ENCODE results near the gene C11orf91.
A peak's percentile ranks its signal among the peaks of the same experiment; 100 is the strongest.

Gene C11orf91

GRCh38 chr11:33701302-33702230 is 940 bp upstream of the C11orf91 start:
- DNase-seq, result no peak
- in situ Hi-C loops (cut with MboI; ENCODE audit: low pct_unique_long_range_greater_than_20kb, low sequenced_read_pairs), result no loop called here

- in situ Hi-C loops (cut with MboI; ENCODE audit: low pct_unique_long_range_greater_than_20kb, low sequenced_read_pairs), result no loop called here
- DNase-seq, result no peak
These were observed 544 bp downstream of the C11orf91 start for GRCh38 chr11:33700063-33700501.

GRCh38 chr11:33699515-33700062 is 1.0 kb downstream of the C11orf91 start:
- DNase-seq, result no peak
- in situ Hi-C loops (cut with MboI; ENCODE audit: low pct_unique_long_range_greater_than_20kb, low sequenced_read_pairs), result loop anchor here (25.0 kb wide), 1 partner anchor 337 kb away; no protein-coding TSS in a partner anchor

GRCh38 chr11:33698921-33699320 is 1.7 kb downstream of the C11orf91 start:
- no peak for DNase-seq
- in situ Hi-C loops (cut with MboI; ENCODE audit: low pct_unique_long_range_greater_than_20kb, low sequenced_read_pairs), result loop anchor here (25.0 kb wide), 1 partner anchor 337 kb away; no protein-coding TSS in a partner anchor

- in situ Hi-C loops (cut with MboI; ENCODE audit: low pct_unique_long_range_greater_than_20kb, low sequenced_read_pairs), result loop anchor here (25.0 kb wide), 1 partner anchor 336 kb away; no protein-coding TSS in a partner anchor
- DNase-seq, result no peak
These were observed 2.6 kb downstream of the C11orf91 start for GRCh38 chr11:33697997-33698396.

GRCh38 chr11:33696931-33697638 is 3.5 kb downstream of the C11orf91 start:
- no peak for DNase-seq
- in situ Hi-C loops (cut with MboI; ENCODE audit: low pct_unique_long_range_greater_than_20kb, low sequenced_read_pairs), result loop anchor here (25.0 kb wide), 1 partner anchor 335 kb away; no protein-coding TSS in a partner anchor

- DNase-seq, result peak; percentile 32
- in situ Hi-C loops (cut with MboI; ENCODE audit: low pct_unique_long_range_greater_than_20kb, low sequenced_read_pairs), result loop anchor here (25.0 kb wide), 1 partner anchor 334 kb away; no protein-coding TSS in a partner anchor
These were observed 4.2 kb downstream of the C11orf91 start for GRCh38 chr11:33696411-33696810.

GRCh38 chr11:33695051-33695566 is 5.5 kb downstream of the C11orf91 start:
- DNase-seq, result no peak
- in situ Hi-C loops (cut with MboI; ENCODE audit: low pct_unique_long_range_greater_than_20kb, low sequenced_read_pairs), result loop anchor here (25.0 kb wide), 1 partner anchor 333 kb away; no protein-coding TSS in a partner anchor

GRCh38 chr11:33694346-33695050 is 6.1 kb downstream of the C11orf91 start:
- DNase-seq, result peak; percentile 31
- in situ Hi-C loops (cut with MboI; ENCODE audit: low pct_unique_long_range_greater_than_20kb, low sequenced_read_pairs), result loop anchor here (25.0 kb wide), 1 partner anchor 332 kb away; no protein-coding TSS in a partner anchor

- in situ Hi-C loops (cut with MboI; ENCODE audit: low pct_unique_long_range_greater_than_20kb, low sequenced_read_pairs), result loop anchor here (25.0 kb wide), 1 partner anchor 330 kb away; no protein-coding TSS in a partner anchor
- DNase-seq, result no peak
These were observed 8.1 kb downstream of the C11orf91 start for GRCh38 chr11:33692541-33692940.

- no peak for DNase-seq
- in situ Hi-C loops (cut with MboI; ENCODE audit: low pct_unique_long_range_greater_than_20kb, low sequenced_read_pairs), result loop anchor here (25.0 kb wide), 1 partner anchor 330 kb away; no protein-coding TSS in a partner anchor
These were observed 8.6 kb downstream of the C11orf91 start for GRCh38 chr11:33692013-33692504.

- DNase-seq, result no peak
- in situ Hi-C loops (cut with MboI; ENCODE audit: low pct_unique_long_range_greater_than_20kb, low sequenced_read_pairs), result loop anchor here (25.0 kb wide), 1 partner anchor 329 kb away; no protein-coding TSS in a partner anchor
These were observed 9.4 kb downstream of the C11orf91 start for GRCh38 chr11:33691066-33691864.

GRCh38 chr11:33690290-33691065 is 10.1 kb downstream of the C11orf91 start:
- no peak for DNase-seq

GRCh38 chr11:33689501-33689900 is 11.1 kb downstream of the C11orf91 start:
- in situ Hi-C loops (cut with MboI; ENCODE audit: low pct_unique_long_range_greater_than_20kb, low sequenced_read_pairs), result loop anchor here (25.0 kb wide), 1 partner anchor 327 kb away; no protein-coding TSS in a partner anchor
- DNase-seq, result no peak

More at GRCh38 chr11:33690290-33691065, 10.1 kb downstream of the C11orf91 start:
- in situ Hi-C loops (cut with MboI; ENCODE audit: low pct_unique_long_range_greater_than_20kb, low sequenced_read_pairs), result loop anchor here (25.0 kb wide), 1 partner anchor 328 kb away; no protein-coding TSS in a partner anchor

GRCh38 chr11:33689085-33689484 is 11.5 kb downstream of the C11orf91 start:
- in situ Hi-C loops (cut with MboI; ENCODE audit: low pct_unique_long_range_greater_than_20kb, low sequenced_read_pairs), result loop anchor here (25.0 kb wide), 1 partner anchor 327 kb away; no protein-coding TSS in a partner anchor
- DNase-seq, result no peak

- peak; percentile 63 for DNase-seq
- in situ Hi-C loops (cut with MboI; ENCODE audit: low pct_unique_long_range_greater_than_20kb, low sequenced_read_pairs), result loop anchor here (25.0 kb wide), 1 partner anchor 326 kb away; no protein-coding TSS in a partner anchor
These were observed 12.7 kb downstream of the C11orf91 start for GRCh38 chr11:33687733-33688479.
